Astrocyte (in vitro differentiated cells and primary cell): ENCODE measurements around the gene BCO1.

ENCODE experiments used
- CTCF ChIP-seq: IDR thresholded peaks from 2 replicates; pipeline ENCODE4 v1.5.1; 2011; ENCODE audit warnings: low read depth, mild to moderate bottlenecking, inconsistent platforms, low read length, moderate library complexity; ENCODE audit not compliant: insufficient read depth
- EZH2 ChIP-seq: IDR thresholded peaks from 2 replicates; pipeline ENCODE4 v1.6.1; 2012; ENCODE audit warnings: mild to moderate bottlenecking, low read length, inconsistent platforms; ENCODE audit not compliant: insufficient read depth

GRCh38 chr16:81327011-81327410 lies 88.5 kb downstream of the BCO1 start:
- no peak for TF ChIP-seq CTCF
- no peak for TF ChIP-seq EZH2
